K562 (cell line): ENCODE measurements around the gene MGAT1. TPM values are rescaled to one million over a fixed set of nuclear protein-coding genes. Genes with fewer than 3 reads are reported as not detected.

Source experiments
- BMI1 ChIP-seq: fragments of 150-350 bp; IDR thresholded peaks from 2 replicates; pipeline ENCODE4 v1.6.1; 2014; ENCODE audit warnings: low read length
- FIP1L1 ChIP-seq: fragments of 200-400 bp; formaldehyde crosslinking; IDR thresholded peaks from 2 replicates; pipeline ENCODE4 v1.6.1; 2018; ENCODE audit warnings: mild to moderate bottlenecking, low read depth, low read length; ENCODE audit not compliant: poor library complexity, severe bottlenecking
- HDAC1 ChIP-seq, 2 experiments: fragments of 450-650 bp; IDR thresholded peaks; 2 replicates each; pipeline ENCODE4 v1.6.1; 2016 to 2017; ENCODE audit warnings: inconsistent platforms in 1 of 2, mild to moderate bottlenecking in 1 of 2, moderate library complexity in 1 of 2
- KHSRP ChIP-seq: fragments of 450-650 bp; IDR thresholded peaks from 2 replicates; pipeline ENCODE4 v1.6.1; 2017
- NRF1 ChIP-seq, 2 experiments: fragments of 450-650 bp; IDR thresholded peaks in 1 of 2; conservative IDR thresholded peaks in 1 of 2; 2 replicates each; pipeline ENCODE4 v1.6.1; 2014; ENCODE audit warnings: mild to moderate bottlenecking in 2 of 2
- PURB ChIP-seq: sonication (generic); formaldehyde crosslinking; IDR thresholded peaks from 2 replicates; pipeline ENCODE4 v1.9.0; 2021; ENCODE audit warnings: low read depth, mild to moderate bottlenecking, missing genetic modification reagents
- REST ChIP-seq, 2 experiments: fragments of 450-650 bp; formaldehyde crosslinking in 1 of 2; IDR thresholded peaks; 2 replicates each; pipeline versions ENCODE4 v1.4.0 to v1.6.1; 2014 to 2020; ENCODE audit warnings: mild to moderate bottlenecking in 2 of 2, borderline replicate concordance in 1 of 2, low read depth in 1 of 2
- TCF15 ChIP-seq: fragments of 250-450 bp; sonication (Bioruptor Pico); IDR thresholded peaks from 2 replicates; pipeline ENCODE4 v1.8.0; 2022; ENCODE audit warnings: moderate library complexity, mild to moderate bottlenecking, inconsistent platforms
- UBTF ChIP-seq, 2 experiments: IDR thresholded peaks; 2 replicates each; pipeline ENCODE4 v1.6.1; 2012; ENCODE audit warnings: improper control_type of control experiment in 2 of 2, low read depth in 2 of 2, low read length in 2 of 2, borderline replicate concordance in 1 of 2
- ZC3H11A ChIP-seq: IDR thresholded peaks from 2 replicates; pipeline ENCODE4 v1.6.1; 2012; ENCODE audit warnings: low read depth, low read length, improper control_type of control experiment
- ZNF282 ChIP-seq: sonication (generic); formaldehyde crosslinking; IDR thresholded peaks from 2 replicates; pipeline ENCODE4 v1.8.1; 2023; ENCODE audit warnings: missing genetic modification reagents
- ZNF512 ChIP-seq: IDR thresholded peaks from 2 replicates; pipeline ENCODE4 v1.6.1; 2016; ENCODE audit warnings: missing genetic modification characterization, missing compliant biosample characterization
- ZNF584 ChIP-seq: fragments of 200-800 bp; sonication (Bioruptor generic); IDR thresholded peaks from 2 replicates; pipeline ENCODE4 v1.6.1; 2016; ENCODE audit warnings: low read depth, mild to moderate bottlenecking, missing genetic modification characterization, missing compliant biosample characterization
- ZNF77 ChIP-seq: fragments of 250-450 bp; sonication (Bioruptor Pico); IDR thresholded peaks from 2 replicates; pipeline ENCODE4 v1.5.0; 2020
- polyA plus RNA-seq, 8 experiments: library from polyadenylated mRNA; depleted of rRNA in 4 of 8; stranded (reverse) in 5 of 8; unstranded in 3 of 8; fragments of >200 nt; fragmentation: Nextera tagmentation in 2 of 8; fragmentation: Illumina TruSeq in 1 of 8; extraction: Ambion mirVana in 2 of 8; extraction: Trizol in 1 of 8; gene quantifications; 2 replicates each; pipeline versions ENCODE4 v1.2.1 to v1.2.3, GENCODE V29; 2011 to 2014; ENCODE audit warnings: inconsistent platforms in 1 of 8, missing spikeins in 1 of 8
- total RNA-seq, 7 experiments: library from RNA; depleted of rRNA in 6 of 7; stranded (reverse); fragments of >200 nt in 6 of 7; fragmentation: Illumina TruSeq in 2 of 7; extraction: Trizol in 2 of 7; gene quantifications; 2 replicates each; pipeline versions ENCODE4 v1.2.1 to v1.2.3, GENCODE V29; 2011 to 2021; ENCODE audit warnings: low replicate concordance in 1 of 7

MGAT1 gene
- total and polyA plus RNA-seq, 9 of the 15 experiments (the other 6 are each of a cell fraction or from before 2014, with no cell fraction given) = 3.9 to 82.7 (median 44.5) TPM

GRCh38 chr5:180802325-180803180 lies at the start of gene MGAT1 (continued):
- TF ChIP-seq UBTF (IDR thresholded peaks at IDR 0.05; ENCODE audit: borderline replicate concordance in 1 of 2, low read depth in 2 of 2, low read length in 2 of 2) (0 out of 4 replicates have a peak, but pooled peaks of 1 of the 2 experiments have one; percentile 19), HDAC1 (IDR thresholded peaks at IDR 0.05) (peak in 1 of 2 experiments; percentile 87; a peak in 2 of 4 replicates), TCF15 (CRISPR knock-in tag) (no peak), FIP1L1 (peak; percentile 22), ZNF584 (CRISPR knock-in tag) (no peak), REST (IDR thresholded peaks at IDR 0.05; ENCODE audit: borderline replicate concordance) (no peak), REST (CRISPR knock-in tag; IDR thresholded peaks at IDR 0.05; ENCODE audit: low read depth) (0 out of 2 replicates have a peak, but pooled peaks have one; percentile 62), BMI1 (no peak), ZC3H11A (no peak), NRF1 (conservative IDR thresholded peaks at IDR 0.05 in 1 of 2, IDR thresholded peaks at IDR 0.05 in 1 of 2) (no peak), KHSRP (no peak), ZNF512 (tag) (no peak), PURB (no peak), ZNF282 (no peak), ZNF77 (CRISPR knock-in tag) (0 out of 2 replicates have a peak, but pooled peaks have one; percentile 27)
